Measurements from ENCODE around the gene CBLB.
"Not testable (repeated sequence)": the region's sequence is repeated elsewhere in the genome, so short reads cannot be mapped to it uniquely, and the experiment has no call there.

Gene CBLB

DNA sequence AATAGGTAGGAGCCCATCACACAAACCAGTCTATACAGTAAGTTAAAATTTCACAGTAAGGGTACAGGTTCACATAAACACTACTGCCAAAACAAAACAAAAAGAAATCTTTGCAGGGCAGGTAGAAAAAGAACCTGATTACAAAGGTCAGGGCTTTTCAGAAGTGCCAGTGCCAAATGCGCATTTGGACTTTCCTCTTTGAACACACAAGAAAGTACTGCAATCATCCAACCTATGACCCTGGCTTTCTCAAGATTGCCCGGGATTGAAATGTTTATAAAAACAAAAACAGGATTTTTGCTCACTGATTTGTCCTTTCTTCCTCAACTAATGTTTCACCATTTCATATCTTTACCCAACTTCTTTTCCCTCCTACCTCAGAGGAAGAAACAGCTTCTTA, 47.4 kb downstream of the CBLB start:
- DNase-seq (ENCODE audit: low read depth in 2 of 2) = no peak

DNA sequence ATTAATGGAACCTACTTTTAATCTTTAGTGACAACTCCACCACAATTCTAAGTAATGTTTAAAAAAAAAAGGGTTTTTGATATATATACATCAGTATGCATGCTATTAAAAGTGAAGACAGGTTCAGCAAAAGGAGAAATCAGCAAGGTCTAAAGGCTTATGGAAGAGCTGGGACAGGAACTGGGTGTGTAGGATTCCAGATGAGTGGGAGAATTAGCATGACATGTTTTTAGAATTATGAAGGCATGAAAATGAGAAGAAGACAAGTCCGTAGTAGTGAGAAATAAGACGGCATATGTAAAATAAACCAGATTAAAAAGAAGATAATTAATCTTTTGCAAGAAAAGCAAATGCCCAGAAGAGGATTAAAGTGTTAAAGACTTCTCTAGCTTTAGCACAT, 52.0 kb downstream of the CBLB start:
- no peak for DNase-seq (ENCODE audit: low read depth in 2 of 2)

DNA sequence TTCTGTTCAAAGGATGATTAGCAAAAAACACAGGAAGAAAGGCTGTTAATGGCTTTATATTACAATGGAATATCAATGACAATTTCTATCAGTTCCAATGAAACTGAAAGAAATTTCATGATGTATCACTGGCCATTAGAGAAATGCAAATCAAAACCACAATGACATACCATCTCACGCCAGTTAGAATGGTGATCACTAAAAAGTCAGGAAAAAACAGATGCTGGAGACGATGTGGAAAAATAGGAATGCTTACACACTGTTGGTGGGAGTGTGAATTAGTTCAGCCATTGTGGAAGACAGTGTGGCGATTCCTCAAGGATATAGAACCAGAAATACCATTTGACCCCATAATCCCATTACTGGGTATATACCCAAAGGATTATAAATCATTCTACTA, 53.5 kb downstream of the CBLB start:
- DNase-seq (ENCODE audit: low read depth in 2 of 2) = not testable (repeated sequence)

GRCh38 chr3:105813710-105814109, 55.1 kb downstream of the CBLB start:
- no peak for DNase-seq (ENCODE audit: low read depth in 2 of 2)

DNA sequence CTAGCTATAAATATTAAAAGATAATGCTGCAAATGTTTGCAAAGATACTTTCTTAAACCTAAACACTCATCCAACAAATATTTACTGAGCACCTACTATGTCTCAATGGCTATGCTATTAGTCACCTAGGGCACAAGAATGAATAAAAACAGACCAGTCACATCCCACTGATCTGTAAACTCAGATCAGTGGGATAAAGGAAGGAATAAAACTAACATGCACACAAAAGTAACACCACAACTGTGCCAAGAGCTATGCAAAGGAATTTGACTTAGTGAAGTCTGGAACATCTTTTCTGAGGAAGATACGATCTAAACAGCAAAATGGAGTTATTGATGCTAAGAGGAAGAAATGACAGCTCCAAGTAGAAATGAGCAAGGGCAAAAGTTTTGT, 56.6 kb downstream of the CBLB start:
- no peak for DNase-seq (ENCODE audit: low read depth in 2 of 2)

DNA sequence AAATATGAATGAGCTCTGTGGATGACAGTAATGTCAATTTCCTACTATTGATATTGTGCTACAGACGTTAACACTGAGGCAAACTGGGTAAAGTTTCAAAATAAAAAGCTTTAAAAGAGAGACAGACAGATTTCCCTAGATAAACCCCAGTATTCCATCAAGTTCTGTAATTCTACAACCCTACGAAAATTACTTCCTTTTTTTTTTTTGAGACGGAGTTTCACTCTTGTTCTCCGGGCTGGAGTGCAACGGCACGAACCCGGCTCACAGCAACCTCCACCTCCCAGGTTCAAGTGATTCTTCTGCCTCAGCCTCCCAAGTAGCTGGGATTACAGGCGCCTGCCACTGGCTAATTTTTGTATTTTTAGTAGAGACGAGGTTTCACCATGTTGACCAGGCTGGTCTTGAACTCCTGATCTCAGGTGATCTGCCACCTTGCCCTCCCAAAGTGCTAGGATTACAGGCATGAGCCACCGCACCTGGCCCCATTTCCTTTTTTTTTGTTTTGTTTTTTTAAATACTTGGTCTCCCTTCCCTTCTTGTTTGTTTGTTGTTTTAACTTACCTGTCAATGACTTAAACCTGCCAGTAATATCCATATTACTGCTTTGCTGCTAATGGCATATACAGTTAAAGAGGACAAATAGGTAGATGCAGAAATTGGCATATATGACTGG, 57.2 kb downstream of the CBLB start:
- no peak for DNase-seq (ENCODE audit: low read depth in 2 of 2)

- no peak for DNase-seq (ENCODE audit: low read depth in 2 of 2)
Observed at GRCh38 chr3:105809208-105809888, 59.5 kb downstream of the CBLB start.

- DNase-seq (ENCODE audit: low read depth in 2 of 2) = no peak
Observed at GRCh38 chr3:105807701-105808100, 61.1 kb downstream of the CBLB start.

DNA sequence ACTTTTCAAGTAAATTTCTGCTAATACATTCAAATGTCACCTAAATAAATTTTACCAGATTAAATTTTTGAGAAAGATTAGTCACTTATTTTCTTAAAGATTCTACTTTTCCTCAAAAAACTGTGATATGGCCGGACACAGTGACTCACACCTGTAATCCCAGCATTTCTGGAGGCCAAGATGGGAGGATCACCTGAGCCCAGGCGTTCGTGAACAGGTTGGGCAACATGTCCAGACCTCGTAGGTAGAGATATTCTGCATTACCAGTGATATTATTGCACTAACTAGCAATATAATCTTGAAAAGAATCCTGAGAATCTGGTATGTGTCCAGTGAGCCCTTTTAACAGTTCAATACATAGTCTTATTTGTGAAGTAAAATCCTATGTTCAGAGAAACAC, 61.7 kb downstream of the CBLB start:
- no peak for DNase-seq (ENCODE audit: low read depth in 2 of 2)

- DNase-seq (ENCODE audit: low read depth in 2 of 2) = no peak
Observed at GRCh38 chr3:105806359-105806758, 62.5 kb downstream of the CBLB start.

- no peak for DNase-seq (ENCODE audit: low read depth in 2 of 2)
Observed at GRCh38 chr3:105805404-105805803, 63.4 kb downstream of the CBLB start.

- no peak for DNase-seq (ENCODE audit: low read depth in 2 of 2)
Observed at GRCh38 chr3:105802118-105802706, 66.6 kb downstream of the CBLB start.

DNA sequence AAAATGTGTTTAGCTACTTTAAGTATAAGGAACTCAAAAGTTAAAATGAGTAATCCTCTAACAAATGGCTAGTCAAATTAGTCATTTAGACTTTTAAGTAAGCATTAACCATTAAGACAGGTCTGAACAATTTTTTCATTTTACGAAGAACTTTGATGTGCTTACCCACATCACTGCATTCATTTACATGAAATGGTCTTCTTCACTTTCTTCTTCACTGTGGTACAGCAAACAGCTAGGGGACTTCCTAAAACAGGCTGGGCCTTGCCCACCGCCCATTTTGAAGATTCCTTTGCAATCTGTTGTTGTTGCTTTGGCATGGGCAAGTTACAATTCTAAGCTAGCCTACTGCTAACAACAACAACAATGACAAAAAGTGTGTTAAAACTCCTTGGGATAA, 67.4 kb downstream of the CBLB start:
- DNase-seq (ENCODE audit: low read depth in 2 of 2) = no peak

GRCh38 chr3:105800320-105800719, 68.5 kb downstream of the CBLB start:
- DNase-seq (ENCODE audit: low read depth in 2 of 2) = no peak

DNA sequence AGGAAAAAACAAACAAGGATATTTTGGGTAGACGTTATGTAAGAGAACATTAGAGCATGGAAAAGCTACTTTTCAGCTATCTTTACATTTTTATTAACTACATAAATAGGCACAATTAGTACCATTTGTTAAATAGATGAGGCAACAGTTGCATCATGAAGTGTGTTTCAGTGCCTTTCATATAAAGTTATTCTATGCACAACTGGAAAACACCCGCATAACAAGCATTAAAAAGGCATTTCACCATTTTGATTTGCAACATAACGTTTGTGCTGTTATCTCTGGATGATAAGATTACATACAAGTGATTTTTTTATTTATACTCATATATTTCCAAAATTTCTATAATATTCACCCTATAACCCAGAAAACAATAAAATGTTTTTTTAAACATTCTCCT, 69.5 kb downstream of the CBLB start:
- no peak for DNase-seq (ENCODE audit: low read depth in 2 of 2)

DNA sequence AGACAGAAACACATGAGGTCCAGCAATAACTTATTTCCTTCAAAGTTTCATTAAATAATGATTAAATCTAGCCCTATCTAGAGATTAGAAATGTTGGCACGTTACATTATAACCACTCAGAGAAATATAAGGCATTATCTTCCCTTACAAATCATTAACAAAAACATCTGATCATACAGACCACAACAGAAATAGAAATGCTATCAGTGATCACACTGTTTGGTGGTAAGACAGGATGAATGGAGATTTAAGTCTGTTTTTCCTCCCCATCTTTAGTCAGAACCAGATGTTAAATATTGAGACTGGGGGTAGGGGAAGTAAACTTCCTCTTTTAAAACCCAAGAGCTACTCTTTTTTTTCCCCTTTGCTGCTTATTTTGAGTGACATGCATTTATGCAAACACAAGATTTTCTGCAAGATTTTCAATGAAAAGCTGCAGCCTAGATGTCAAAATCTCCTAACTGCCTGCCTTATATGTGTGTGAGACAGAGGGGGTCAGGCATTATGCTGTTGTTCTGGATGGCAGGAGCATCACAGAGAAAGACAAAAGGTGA, 70.4 kb downstream of the CBLB start:
- no peak for DNase-seq (ENCODE audit: low read depth in 2 of 2)

DNA sequence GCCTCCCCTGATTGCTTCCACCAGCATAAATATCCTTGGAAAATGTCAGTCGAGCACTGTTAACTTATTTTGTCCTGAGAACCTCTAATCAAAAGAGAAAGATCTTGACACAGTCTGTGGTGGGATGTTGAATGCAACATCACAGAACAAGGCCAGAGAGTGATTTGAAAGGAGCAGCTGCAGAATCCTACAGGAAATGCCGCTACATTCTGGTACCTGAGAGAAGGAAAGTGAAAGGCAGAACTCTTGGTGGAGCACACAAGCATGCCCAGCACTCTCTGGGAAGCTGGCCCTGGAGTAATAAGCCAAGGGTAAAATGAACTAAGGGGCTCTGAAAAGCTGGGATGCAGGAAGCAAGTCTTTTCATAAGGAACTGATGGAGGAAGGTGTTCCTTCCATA, 75.8 kb downstream of the CBLB start:
- DNase-seq (ENCODE audit: low read depth in 2 of 2) = no peak

- no peak for DNase-seq (ENCODE audit: low read depth in 2 of 2)
Observed at GRCh38 chr3:105791919-105792786, 76.7 kb downstream of the CBLB start.

DNA sequence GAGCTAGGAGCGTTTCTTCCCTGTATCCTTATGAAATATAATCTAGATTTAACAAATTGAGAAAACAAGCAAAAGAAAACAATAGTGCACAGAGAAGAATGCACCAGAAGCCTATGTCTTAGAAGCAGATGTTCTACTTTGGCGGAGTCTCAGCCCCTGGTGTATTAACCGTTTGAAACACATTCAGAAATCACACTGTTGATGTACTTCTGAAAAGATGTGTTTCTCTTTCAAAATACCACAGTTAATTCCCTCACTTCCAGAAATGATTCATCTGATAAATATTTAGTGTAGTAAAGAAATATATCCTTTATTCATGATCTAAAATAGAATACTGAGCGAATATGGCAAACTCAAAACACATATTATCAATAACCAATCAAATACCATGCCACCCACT, 77.7 kb downstream of the CBLB start:
- DNase-seq (ENCODE audit: low read depth in 2 of 2) = no peak

DNA sequence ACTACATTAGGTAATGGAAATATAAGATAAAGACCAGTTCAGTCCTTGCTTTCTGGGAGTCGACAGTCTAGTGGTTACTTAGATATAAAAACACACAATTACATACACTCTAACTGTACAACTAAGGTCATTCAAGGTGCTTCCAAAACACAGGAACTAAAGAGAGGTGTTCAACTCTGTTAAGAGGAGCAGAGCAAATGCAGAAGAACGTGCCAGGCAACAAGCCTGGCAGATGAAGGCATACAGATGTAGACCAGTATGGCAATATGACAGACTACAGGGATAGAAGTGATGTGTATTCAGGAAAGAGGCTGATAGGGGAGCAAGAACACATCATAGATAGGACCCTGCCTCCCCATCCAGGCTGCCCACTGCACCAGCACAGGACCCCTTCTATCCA, 78.3 kb downstream of the CBLB start:
- DNase-seq (ENCODE audit: low read depth in 2 of 2) = no peak

DNA sequence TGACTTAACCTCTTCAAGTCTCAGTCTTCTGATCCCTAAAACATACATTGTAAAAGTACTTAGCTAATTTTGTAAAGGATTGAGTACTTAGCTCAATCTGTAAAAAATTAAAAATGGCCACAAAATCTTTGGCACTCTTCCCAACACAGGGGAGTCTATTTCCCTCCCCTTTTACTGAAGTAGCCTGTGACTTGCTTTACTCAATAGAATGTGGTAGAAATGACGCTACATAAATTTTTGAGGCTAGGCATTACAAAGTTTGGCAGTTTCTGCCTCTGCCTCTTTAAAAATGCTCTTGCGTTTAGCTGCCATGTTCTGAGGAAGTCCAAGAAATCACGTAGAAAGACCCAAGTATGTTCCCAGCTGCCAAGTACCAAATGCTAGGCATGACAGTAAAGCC, 80.2 kb downstream of the CBLB start:
- DNase-seq (ENCODE audit: low read depth in 2 of 2) = no peak

- DNase-seq (ENCODE audit: low read depth in 2 of 2) = no peak
Observed at GRCh38 chr3:105787453-105787852, 81.4 kb downstream of the CBLB start.

Measured in stimulated activated CD8-positive, alpha-beta memory T cell treated with anti-CD3 and anti-CD28 coated beads, Interleukin-2, amount 100 ng/mL, for 48 hours (primary cell).